Suprapubic skin (tissue), 4 donors: Measurements from ENCODE around the gene SH2D3C. TPM values are rescaled to one million over a fixed set of nuclear protein-coding genes. Genes with fewer than 3 reads are reported as not detected.

Source experiments
- DNase-seq, 2 donors: peaks; one replicate each; pipeline ENCODE4 v3.0.0-alpha.2; 2019; ENCODE audit warnings: low spot score in 2 of 2
- H3K27ac ChIP-seq: fragments of 200-600 bp; sonication (generic); one replicate; pipeline ENCODE4 v1.5.1; 2019
- H3K27me3 ChIP-seq: fragments of 200-600 bp; sonication (generic); one replicate; pipeline ENCODE4 v1.5.1; 2019
- H3K36me3 ChIP-seq: fragments of 200-600 bp; sonication (generic); one replicate; pipeline ENCODE4 v1.5.1; 2019
- H3K4me1 ChIP-seq: fragments of 200-600 bp; sonication (generic); one replicate; pipeline ENCODE4 v1.5.1; 2019
- H3K4me3 ChIP-seq: fragments of 200-600 bp; sonication (generic); one replicate; pipeline ENCODE4 v1.5.1; 2019; ENCODE audit warnings: mild to moderate bottlenecking
- H3K9me3 ChIP-seq: fragments of 200-600 bp; sonication (generic); one replicate; pipeline ENCODE4 v1.5.1; 2019
- EP300 ChIP-seq: sonication (generic); formaldehyde crosslinking; IDR thresholded peaks from one replicate; pipeline ENCODE4 v1.6.1; 2017; ENCODE audit warnings: antibody characterized with exemption
- POLR2A ChIP-seq, 2 donors: fragments of 450-650 bp; IDR thresholded peaks; one replicate each; pipeline ENCODE4 v1.6.1; 2017; ENCODE audit warnings: antibody characterized with exemption in 2 of 2, mild to moderate bottlenecking in 2 of 2, moderate library complexity in 2 of 2
- POLR2AphosphoS5 ChIP-seq, 3 donors: sonication (generic); formaldehyde crosslinking; IDR thresholded peaks; one replicate each; pipeline ENCODE4 v1.6.1; 2017; ENCODE audit warnings: antibody characterized with exemption in 3 of 3
- WGBS: methylation state at CpG from one replicate; pipeline ENCODE4 v1.1.5; 2018; 5-methylcytosine and 5-hydroxymethylcytosine counted together
- total RNA-seq, 4 donors: library from RNA; depleted of rRNA; stranded (reverse); fragments of >200 nt; gene quantifications; one replicate each; pipeline ENCODE4 v1.1.0, GENCODE V29; 2016
- TF ChIP-seq, protein P1 (sequence below), 2 donors: fragments of 200-600 bp in 1 of 2; fragments of 450-650 bp in 1 of 2; sonication (generic) in 1 of 2; IDR thresholded peaks; one replicate each; pipeline ENCODE4 v1.5.1; 2016 to 2019; ENCODE audit warnings: antibody characterized with exemption in 2 of 2, mild to moderate bottlenecking in 1 of 2, moderate library complexity in 1 of 2

Gene SH2D3C
- total RNA-seq, 4 donors from 2014 or later, result 3.4 to 8.9 (median 6.1) TPM

GRCh38 chr9:127796225-127796813, 17.9 kb upstream of the SH2D3C start:
- no peak overlapping the region for H3K27ac ChIP-seq
- DNase-seq, result peak in 1 of 2 donors; percentile 62

DNA sequence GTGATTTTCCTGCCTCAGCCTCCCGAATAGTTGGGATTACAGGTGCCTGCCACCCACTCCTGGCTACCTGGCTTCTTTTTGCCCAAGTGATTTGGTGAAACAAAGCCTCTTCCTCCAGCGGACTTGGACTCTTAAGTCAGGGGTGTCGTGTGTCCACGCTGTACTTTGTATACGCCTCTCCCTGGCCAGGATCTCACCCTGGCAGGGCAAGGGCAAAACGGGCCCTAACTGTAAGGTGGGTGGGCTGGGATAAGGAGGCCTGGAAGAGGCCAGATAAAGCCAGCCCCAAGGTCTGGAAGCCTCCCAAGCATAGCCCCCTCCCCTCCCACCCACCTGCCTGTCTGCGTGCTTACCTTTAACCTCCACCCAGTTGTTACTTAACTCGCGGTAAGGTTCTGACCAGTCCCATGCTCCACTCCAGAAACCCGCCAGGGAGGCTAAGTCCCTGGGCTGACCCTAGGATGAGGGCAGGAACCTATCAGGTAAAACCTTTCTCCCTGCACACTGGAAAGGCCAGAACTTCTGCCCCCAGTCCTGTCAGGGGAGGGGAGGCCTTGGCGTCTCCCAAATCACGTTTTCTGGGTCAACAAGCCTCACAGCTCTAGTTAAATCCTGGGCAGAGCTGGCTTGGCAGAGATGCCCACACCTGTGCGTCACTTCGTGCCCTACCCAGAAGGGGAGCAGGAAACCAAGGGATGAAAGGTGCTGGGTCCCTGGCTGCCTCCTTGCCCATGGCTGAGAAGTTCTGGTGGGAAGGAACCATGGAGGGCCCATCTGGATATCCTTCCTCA, 15.7 kb upstream of the SH2D3C start:
- H3K9me3 ChIP-seq, result no peaks in the 10 kb centered on the region
- H3K27ac ChIP-seq, result no peak overlapping the region
- WGBS, result 70% methylated on average over 12 of the region's 14 CpGs
- H3K4me1 ChIP-seq, result peaks cover 4% of the 10 kb centered on the region
- H3K27me3 ChIP-seq, result no peaks in the 10 kb centered on the region
- DNase-seq, result peak in 1 of 2 donors; percentile 51
- H3K36me3 ChIP-seq, result peaks cover 39% of the 10 kb centered on the region
- no peak for TF ChIP-seq EP300
- TF ChIP-seq, protein P1, sequence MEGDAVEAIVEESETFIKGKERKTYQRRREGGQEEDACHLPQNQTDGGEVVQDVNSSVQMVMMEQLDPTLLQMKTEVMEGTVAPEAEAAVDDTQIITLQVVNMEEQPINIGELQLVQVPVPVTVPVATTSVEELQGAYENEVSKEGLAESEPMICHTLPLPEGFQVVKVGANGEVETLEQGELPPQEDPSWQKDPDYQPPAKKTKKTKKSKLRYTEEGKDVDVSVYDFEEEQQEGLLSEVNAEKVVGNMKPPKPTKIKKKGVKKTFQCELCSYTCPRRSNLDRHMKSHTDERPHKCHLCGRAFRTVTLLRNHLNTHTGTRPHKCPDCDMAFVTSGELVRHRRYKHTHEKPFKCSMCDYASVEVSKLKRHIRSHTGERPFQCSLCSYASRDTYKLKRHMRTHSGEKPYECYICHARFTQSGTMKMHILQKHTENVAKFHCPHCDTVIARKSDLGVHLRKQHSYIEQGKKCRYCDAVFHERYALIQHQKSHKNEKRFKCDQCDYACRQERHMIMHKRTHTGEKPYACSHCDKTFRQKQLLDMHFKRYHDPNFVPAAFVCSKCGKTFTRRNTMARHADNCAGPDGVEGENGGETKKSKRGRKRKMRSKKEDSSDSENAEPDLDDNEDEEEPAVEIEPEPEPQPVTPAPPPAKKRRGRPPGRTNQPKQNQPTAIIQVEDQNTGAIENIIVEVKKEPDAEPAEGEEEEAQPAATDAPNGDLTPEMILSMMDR (IDR thresholded peaks at IDR 0.05), result no peak
- no peak for TF ChIP-seq POLR2AphosphoS5 (IDR thresholded peaks at IDR 0.05)
- TF ChIP-seq POLR2A (IDR thresholded peaks at IDR 0.05), result no peak
- H3K4me3 ChIP-seq, result no peak overlapping the region

More at GRCh38 chr9:127796225-127796813, 17.9 kb upstream of the SH2D3C start:
- Histone ChIP-seq H3K4me1 (peaks cover 5% of the 10 kb centered on the region), H3K36me3 (peaks cover 18% of the 10 kb centered on the region), H3K27me3 (no peaks in the 10 kb centered on the region), H3K4me3 (no peak overlapping the region), H3K9me3 (no peaks in the 10 kb centered on the region)
- WGBS, result 61% methylated on average over 8 of the region's 8 CpGs
- TF ChIP-seq, protein P1 (IDR thresholded peaks at IDR 0.05), result no peak
- TF ChIP-seq EP300, result no peak
- TF ChIP-seq POLR2AphosphoS5 (IDR thresholded peaks at IDR 0.05), result no peak
- TF ChIP-seq POLR2A (IDR thresholded peaks at IDR 0.05), result no peak

DNA sequence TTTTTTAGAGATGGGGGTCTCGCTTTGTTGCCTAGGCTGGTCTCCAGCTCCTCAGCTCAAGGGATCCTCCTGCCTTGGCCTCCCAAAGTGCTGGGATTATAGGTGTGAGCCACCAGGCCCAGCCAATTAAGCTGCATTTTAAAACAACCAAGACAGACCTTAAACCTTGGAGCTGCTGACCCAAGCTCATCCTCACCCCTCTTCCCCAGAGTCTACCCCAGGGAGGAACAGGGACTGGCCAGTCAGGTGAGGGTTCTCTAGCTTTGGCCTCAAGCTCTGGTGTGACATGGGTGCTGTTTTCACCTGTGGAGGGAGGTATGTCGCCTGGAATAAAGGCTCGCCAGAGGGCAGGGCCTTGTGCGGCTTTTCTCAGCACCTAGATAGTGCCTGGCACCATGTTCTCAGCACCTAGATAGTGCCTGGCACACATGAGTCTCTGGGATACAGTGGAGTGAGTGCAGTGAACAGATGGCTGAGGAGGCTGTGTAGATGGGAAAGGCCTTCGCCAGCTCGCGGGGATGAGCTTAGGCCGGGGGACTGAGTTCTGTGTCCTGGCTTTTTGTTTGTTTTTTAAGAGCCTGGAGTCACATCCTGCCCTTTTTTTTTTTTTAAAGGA, 14.7 kb upstream of the SH2D3C start:
- H3K9me3 ChIP-seq, result no peaks in the 10 kb centered on the region

DNA sequence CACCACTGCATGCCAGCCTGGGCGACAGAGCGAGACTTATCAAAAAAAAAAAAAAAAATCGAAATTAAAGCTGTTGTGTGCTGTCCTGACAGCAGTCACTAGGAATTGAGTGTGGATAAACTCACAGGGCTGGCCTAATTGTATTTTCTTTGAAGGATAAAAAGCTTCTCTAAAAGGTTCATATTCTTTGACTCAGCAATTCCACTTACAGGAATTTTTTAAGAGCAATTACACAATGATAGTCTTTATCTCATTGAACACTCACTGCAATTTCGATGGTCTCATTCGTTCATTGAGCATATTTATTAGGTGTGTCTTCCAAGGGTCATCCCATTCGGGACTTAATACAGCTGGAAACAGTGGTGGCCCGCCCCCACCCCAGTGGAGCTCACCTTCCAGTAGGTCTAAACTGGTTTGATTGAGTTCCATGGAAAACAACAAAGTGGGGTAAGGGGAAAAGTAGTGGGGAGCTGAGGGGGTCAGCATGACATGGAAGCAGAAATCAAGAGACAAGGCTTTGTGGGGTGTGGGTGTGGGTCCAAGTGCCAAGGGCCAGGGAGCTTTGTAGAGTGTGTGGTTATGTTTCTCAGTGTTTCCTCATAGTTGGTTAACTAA, 14.1 kb upstream of the SH2D3C start:
- H3K4me3 ChIP-seq, result no peak overlapping the region
- no peak for DNase-seq
- peaks cover 16% of the 10 kb centered on the region for H3K4me1 ChIP-seq
- H3K27ac ChIP-seq, result no peak overlapping the region
- H3K9me3 ChIP-seq, result no peaks in the 10 kb centered on the region
- H3K27me3 ChIP-seq, result no peaks in the 10 kb centered on the region
- TF ChIP-seq POLR2A (IDR thresholded peaks at IDR 0.05) (no peak), EP300 (no peak), POLR2AphosphoS5 (IDR thresholded peaks at IDR 0.05) (no peak)
- TF ChIP-seq, protein P1 (IDR thresholded peaks at IDR 0.05), result no peak
- peaks cover 55% of the 10 kb centered on the region for H3K36me3 ChIP-seq
- WGBS, result 81% methylated on average over 7 of the region's 7 CpGs

More for the DNA sequence above, 14.7 kb upstream of the SH2D3C start:
- WGBS, result 72% methylated on average over 8 of the region's 8 CpGs
- TF ChIP-seq POLR2A (IDR thresholded peaks at IDR 0.05) (no peak), POLR2AphosphoS5 (IDR thresholded peaks at IDR 0.05) (no peak), EP300 (no peak)
- TF ChIP-seq, protein P1 (IDR thresholded peaks at IDR 0.05), result no peak
- Histone ChIP-seq H3K4me3 (no peak overlapping the region), H3K27ac (no peak overlapping the region), H3K4me1 (peaks cover 10% of the 10 kb centered on the region), H3K27me3 (no peaks in the 10 kb centered on the region), H3K36me3 (peaks cover 49% of the 10 kb centered on the region)
- no peak for DNase-seq
